ENCODE results near the gene MYL3.

DNA sequence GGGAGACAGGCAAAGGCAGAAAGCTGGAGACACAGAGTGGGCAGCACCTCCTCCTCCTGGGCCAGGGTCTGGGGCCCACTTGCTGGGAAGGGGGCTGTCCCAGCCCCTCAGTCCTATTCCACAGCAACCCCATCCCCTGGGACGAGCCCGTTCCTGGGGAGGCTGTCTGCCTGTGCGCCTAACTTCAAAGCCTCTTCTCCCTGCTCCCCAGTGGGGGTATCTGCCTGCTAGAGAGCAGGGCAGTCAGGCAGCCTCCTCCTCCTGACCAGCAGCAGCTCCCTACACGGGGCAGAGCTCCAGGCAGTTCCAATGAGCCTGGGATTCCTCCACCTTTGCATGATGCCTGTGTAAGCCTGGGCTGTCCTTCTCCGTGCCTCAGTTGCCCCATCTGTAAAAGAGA is 21.2 kb upstream of the MYL3 start:
- TF ChIP-seq, protein P1, sequence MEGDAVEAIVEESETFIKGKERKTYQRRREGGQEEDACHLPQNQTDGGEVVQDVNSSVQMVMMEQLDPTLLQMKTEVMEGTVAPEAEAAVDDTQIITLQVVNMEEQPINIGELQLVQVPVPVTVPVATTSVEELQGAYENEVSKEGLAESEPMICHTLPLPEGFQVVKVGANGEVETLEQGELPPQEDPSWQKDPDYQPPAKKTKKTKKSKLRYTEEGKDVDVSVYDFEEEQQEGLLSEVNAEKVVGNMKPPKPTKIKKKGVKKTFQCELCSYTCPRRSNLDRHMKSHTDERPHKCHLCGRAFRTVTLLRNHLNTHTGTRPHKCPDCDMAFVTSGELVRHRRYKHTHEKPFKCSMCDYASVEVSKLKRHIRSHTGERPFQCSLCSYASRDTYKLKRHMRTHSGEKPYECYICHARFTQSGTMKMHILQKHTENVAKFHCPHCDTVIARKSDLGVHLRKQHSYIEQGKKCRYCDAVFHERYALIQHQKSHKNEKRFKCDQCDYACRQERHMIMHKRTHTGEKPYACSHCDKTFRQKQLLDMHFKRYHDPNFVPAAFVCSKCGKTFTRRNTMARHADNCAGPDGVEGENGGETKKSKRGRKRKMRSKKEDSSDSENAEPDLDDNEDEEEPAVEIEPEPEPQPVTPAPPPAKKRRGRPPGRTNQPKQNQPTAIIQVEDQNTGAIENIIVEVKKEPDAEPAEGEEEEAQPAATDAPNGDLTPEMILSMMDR (IDR thresholded peaks at IDR 0.05; ENCODE audit: insufficient read depth, low read length) = no peak
- TF ChIP-seq REST (IDR thresholded peaks at IDR 0.05; ENCODE audit: insufficient replicate concordance, low read depth) = no peak
